H1 (cell line): ENCODE measurements around the gene UNC119. TPM values are rescaled to one million over a fixed set of nuclear protein-coding genes. Genes with fewer than 3 reads are reported as not detected.
A peak's percentile ranks its signal among the peaks of the same experiment; 100 is the strongest.

ENCODE experiments used
- CTCF ChIA-PET: fragments of 300-600 bp; sonication (Branson Sonifier 250); formaldehyde crosslinking; loops from one replicate; lab custom pipeline; 2021; ENCODE audit not compliant: partially characterized antibody; lab: Charles Lee
- POLR2A ChIA-PET: fragments of 300-600 bp; sonication (Branson Sonifier 250); formaldehyde crosslinking; loops from one replicate; lab custom pipeline; 2021; ENCODE audit warnings: inconsistent platforms; ENCODE audit not compliant: partially characterized antibody; lab: Charles Lee
- DNase-seq, 2 experiments: peaks; one replicate each; pipeline versions ENCODE4 v3.0.0 to v3.0.0-alpha.2; 2010 to 2022; ENCODE audit warnings: low spot score in 2 of 2, low read depth in 1 of 2, mixed read lengths in 1 of 2
- FAIRE-seq: peaks from 2 replicates; lab custom pipeline; 2011; peaks lifted over from hg19 to GRCh38; lab: Jason Lieb, UNC
- H2AFZ ChIP-seq: 2 replicates; pipeline ENCODE4 v1.8.1; 2012; ENCODE audit warnings: low read length, inconsistent platforms
- H2AK5ac ChIP-seq: 2 replicates; pipeline ENCODE4 v1.6.1; 2013; ENCODE audit warnings: low read depth, low read length
- H2BK120ac ChIP-seq: replicated peaks from 2 replicates; pipeline ENCODE3; 2013; ENCODE audit warnings: low read depth, low read length, inconsistent platforms
- H2BK12ac ChIP-seq: 2 replicates; pipeline ENCODE4 v1.6.1; 2013; ENCODE audit warnings: low read depth, low read length
- H2BK15ac ChIP-seq: 2 replicates; pipeline ENCODE4 v1.6.1; 2013; ENCODE audit warnings: low read length
- H2BK20ac ChIP-seq: 2 replicates; pipeline ENCODE4 v1.6.1; 2013; ENCODE audit warnings: low read length
- H2BK5ac ChIP-seq: 2 replicates; pipeline ENCODE4 v1.6.1; 2013; ENCODE audit warnings: low read depth, low read length
- H3K14ac ChIP-seq: 2 replicates; pipeline ENCODE4 v1.6.1; 2013; ENCODE audit warnings: inconsistent platforms; ENCODE audit not compliant: insufficient read length
- H3K18ac ChIP-seq: 2 replicates; pipeline ENCODE4 v1.6.1; 2013; ENCODE audit warnings: low read length; ENCODE audit errors: extremely low read depth
- H3K23ac ChIP-seq: 2 replicates; pipeline ENCODE4 v1.6.1; 2013; ENCODE audit warnings: inconsistent platforms; ENCODE audit not compliant: insufficient read length
- H3K23me2 ChIP-seq: 2 replicates; pipeline ENCODE4 v1.6.1; 2013; ENCODE audit warnings: low read depth, low read length
- H3K27ac ChIP-seq: 2 replicates; pipeline ENCODE4 v1.6.1; 2011; ENCODE audit warnings: low read depth, low read length, inconsistent platforms
- H3K27me3 ChIP-seq, 4 experiments: replicated peaks in 1 of 4; 1 replicate in 1 of 4; 2 replicates in 3 of 4; pipeline versions ENCODE4 v1.6.1 to v1.8.1; 2011 to 2013; ENCODE audit warnings: low read length in 3 of 4, mild to moderate bottlenecking in 3 of 4, inconsistent platforms in 2 of 4, mixed read lengths in 2 of 4, moderate library complexity in 1 of 4; ENCODE audit not compliant: control insufficient read depth in 3 of 4, insufficient read depth in 3 of 4; ENCODE audit errors: extremely low read depth in 1 of 4
- H3K36me3 ChIP-seq, 4 experiments: 2 replicates each; pipeline versions ENCODE4 v1.6.1 to v1.8.1; 2011 to 2013; ENCODE audit warnings: mild to moderate bottlenecking in 4 of 4, low read length in 3 of 4, moderate library complexity in 2 of 4, control low read depth in 1 of 4, inconsistent platforms in 1 of 4; ENCODE audit not compliant: insufficient read depth in 4 of 4, control insufficient read depth in 2 of 4
- H3K4ac ChIP-seq: replicated peaks from 2 replicates; pipeline ENCODE3; 2013; ENCODE audit warnings: low read length, low read depth, mixed read lengths, inconsistent platforms; ENCODE audit not compliant: insufficient read length
- H3K4me1 ChIP-seq, 4 experiments: replicated peaks in 1 of 4; 1 replicate in 1 of 4; 2 replicates in 3 of 4; pipeline versions ENCODE4 v1.6.1 to v1.8.1; 2011 to 2013; ENCODE audit warnings: low read length in 3 of 4, inconsistent platforms in 2 of 4, mixed read lengths in 1 of 4; ENCODE audit not compliant: insufficient read depth in 4 of 4, control insufficient read depth in 3 of 4
- H3K4me2 ChIP-seq, 2 experiments: 2 replicates each; pipeline versions ENCODE4 v1.6.1 to v1.8.1; 2011 to 2013; ENCODE audit warnings: low read depth in 2 of 2, low read length in 2 of 2, control low read depth in 1 of 2, inconsistent platforms in 1 of 2, mild to moderate bottlenecking in 1 of 2; ENCODE audit not compliant: insufficient read depth in 1 of 2
- H3K4me3 ChIP-seq, 4 experiments: fragments of 200-600, 300-600 bp in 1 of 4; sonication (generic), shearing (Covaris generic), sonication (Bioruptor Twin) in 1 of 4; 2 replicates each; pipeline versions ENCODE4 v1.5.1 to v1.8.1; 2011 to 2016; ENCODE audit warnings: low read length in 4 of 4, low read depth in 3 of 4, control low read depth in 2 of 4, inconsistent platforms in 2 of 4, mild to moderate bottlenecking in 2 of 4, mixed read lengths in 1 of 4, moderate library complexity in 1 of 4; ENCODE audit not compliant: insufficient read depth in 2 of 4; ENCODE audit errors: extremely low read depth in 1 of 4
- H3K56ac ChIP-seq: replicated peaks from 2 replicates; pipeline ENCODE3; 2013; ENCODE audit warnings: low read depth, mild to moderate bottlenecking, mixed read lengths, low read length, inconsistent platforms; ENCODE audit not compliant: insufficient read length
- H3K79me1 ChIP-seq: 2 replicates; pipeline ENCODE4 v1.6.1; 2013; ENCODE audit warnings: low read depth, low read length, control low read depth
- H3K79me2 ChIP-seq, 2 experiments: 2 replicates each; pipeline versions ENCODE4 v1.6.1 to v1.8.1; 2012 to 2013; ENCODE audit warnings: low read length in 2 of 2, mild to moderate bottlenecking in 2 of 2, inconsistent platforms in 1 of 2; ENCODE audit not compliant: insufficient read depth in 2 of 2, control insufficient read depth in 1 of 2
- H3K9ac ChIP-seq, 4 experiments: replicated peaks in 1 of 4; 1 replicate in 1 of 4; 2 replicates in 3 of 4; pipeline versions ENCODE4 v1.6.1 to v1.8.1; 2011 to 2013; ENCODE audit warnings: low read depth in 3 of 4, low read length in 3 of 4, control low read depth in 2 of 4, mild to moderate bottlenecking in 2 of 4, moderate library complexity in 2 of 4, inconsistent platforms in 1 of 4; ENCODE audit errors: extremely low read depth in 1 of 4
- H3K9me3 ChIP-seq, 2 experiments: 2 replicates each; pipeline versions ENCODE4 v1.6.1 to v1.8.1; 2012 to 2013; ENCODE audit warnings: mild to moderate bottlenecking in 2 of 2, moderate library complexity in 2 of 2, control low read depth in 1 of 2, inconsistent platforms in 1 of 2, low read depth in 1 of 2, low read length in 1 of 2, mixed read lengths in 1 of 2; ENCODE audit not compliant: insufficient read depth in 2 of 2
- H4K20me1 ChIP-seq, 2 experiments: replicated peaks in 1 of 2; 2 replicates each; pipeline versions ENCODE3 to v1.8.1; 2011 to 2013; ENCODE audit warnings: inconsistent platforms in 2 of 2, low read length in 2 of 2, mild to moderate bottlenecking in 1 of 2; ENCODE audit not compliant: insufficient read depth in 2 of 2, control insufficient read depth in 1 of 2
- H4K5ac ChIP-seq: 2 replicates; pipeline ENCODE4 v1.6.1; 2013; ENCODE audit warnings: low read length, low read depth, mixed read lengths, inconsistent platforms; ENCODE audit not compliant: insufficient read length
- H4K8ac ChIP-seq: 2 replicates; pipeline ENCODE4 v1.8.0; 2013; ENCODE audit warnings: mild to moderate bottlenecking, moderate library complexity, low read length, inconsistent platforms; ENCODE audit not compliant: insufficient read depth; ENCODE audit errors: extremely low read depth
- H4K91ac ChIP-seq: replicated peaks from 2 replicates; pipeline ENCODE3; 2013; ENCODE audit warnings: low read length, mixed read lengths, inconsistent platforms; ENCODE audit not compliant: insufficient read length
- CTBP2 ChIP-seq: IDR thresholded peaks from 2 replicates; pipeline ENCODE4 v1.7.0; 2011; ENCODE audit warnings: borderline replicate concordance, mild to moderate bottlenecking, moderate library complexity, mixed read lengths, low read length; ENCODE audit not compliant: insufficient read depth, insufficient read length
- HDAC6 ChIP-seq: IDR thresholded peaks from one replicate; pipeline ENCODE4 v1.7.1; 2012; ENCODE audit warnings: low read depth, mild to moderate bottlenecking, inconsistent platforms, low read length, moderate library complexity
- SRF ChIP-seq: IDR thresholded peaks from 2 replicates; pipeline ENCODE4 v1.6.1; 2011; ENCODE audit warnings: mild to moderate bottlenecking, low read depth, low read length, moderate library complexity
- WGBS, 2 experiments: shearing (Covaris generic) in 1 of 2; methylation state at CpG; one replicate each; pipeline versions ENCODE4 v1.1.6 to v1.1.7; 2013 to 2015; ENCODE audit warnings: low lambda C conversion rate in 2 of 2, mixed read lengths in 2 of 2, inconsistent platforms in 1 of 2, low coverage in 1 of 2, missing lambda C conversion rate in 1 of 2; ENCODE audit not compliant: insufficient replicate concordance in 2 of 2, insufficient coverage in 1 of 2, insufficient read length in 1 of 2; ENCODE audit errors: extremely low coverage in 1 of 2, missing lambda C conversion rate in 1 of 2; 5-methylcytosine and 5-hydroxymethylcytosine counted together
- polyA plus RNA-seq, 7 experiments: library from polyadenylated mRNA; depleted of rRNA in 3 of 7; stranded (reverse) in 5 of 7; unstranded in 2 of 7; fragments of >200 nt in 5 of 7; fragments of 200-250 nt in 2 of 7; gene quantifications; 1 replicate in 5 of 7; 2 replicates in 1 of 7; 4 replicates in 1 of 7; pipeline versions ENCODE4 v1.2.1 to v1.2.3, GENCODE V29; 2011 to 2013; ENCODE audit warnings: missing spikeins in 2 of 7, mixed read lengths in 2 of 7
- total RNA-seq: library from RNA; stranded (reverse); fragmentation: NEBNext Ultra II Directional; extraction: Animal tissue kit (Norgen Biotek cat#: 25700); gene quantifications from 2 replicates; pipeline ENCODE4 v1.2.1, GENCODE V29; 2021

UNC119 gene
- total and polyA plus RNA-seq, 2 of the 8 experiments (the other 6 are each of a cell fraction or from before 2014, with no cell fraction given): 43.5 to 94.4 TPM

GRCh38 chr17:28548417-28549130, 3.9 kb downstream of the UNC119 start:
- no peak overlapping the region for H3K9ac ChIP-seq
- H3K18ac ChIP-seq: no peak overlapping the region
- H3K14ac ChIP-seq: no peak overlapping the region
- H2AFZ ChIP-seq: no peak overlapping the region
- WGBS, 2 experiments: 75% methylated on average over 6 of the region's 6 CpGs; no CpG with 5 or more reads in 1 of the 2 experiments
- H3K23me2 ChIP-seq: peaks cover 7% of the 10 kb centered on the region; the same call in 1 of the 2 replicates
- POLR2A ChIA-PET: interaction anchor here (1.3 kb wide), 1 partner anchor 184 kb away, joined by 3 read pairs; no protein-coding TSS in a partner anchor
- no peak overlapping the region for H4K91ac ChIP-seq
- 0 out of 2 replicates have a peak overlapping the region, but pooled peaks have one; percentile 9 for H4K8ac ChIP-seq
- CTCF ChIA-PET: interaction anchor here (0.7 to 18.4 kb wide), 29 partner anchors 8 to 348 kb away, joined by 3 to 547 read pairs (median 4); partner anchors contain the start of genes ALDOC, FOXN1, PIGS and POLDIP2
- H2AK5ac ChIP-seq: no peak overlapping the region
- H2BK12ac ChIP-seq: no peak overlapping the region
- no peaks in the 10 kb centered on the region; a peak in 1 of 7 replicates for H3K27me3 ChIP-seq
- H3K79me1 ChIP-seq: peaks cover 7% of the 10 kb centered on the region
- H2BK120ac ChIP-seq: no peak overlapping the region
- DNase-seq: no peak
- no peak overlapping the region for H3K27ac ChIP-seq
- peaks cover 0 to 16% (median 7%) of the 10 kb centered on the region in 4 experiments; a peak in 5 of 7 replicates for H3K4me1 ChIP-seq
- no peak for FAIRE-seq
- H4K5ac ChIP-seq: no peak overlapping the region
- H3K4ac ChIP-seq: no peak overlapping the region
- H3K36me3 ChIP-seq: peaks cover 0 to 9% (median 2%) of the 10 kb centered on the region in 4 experiments; a peak in 4 of 8 replicates
- H3K4me3 ChIP-seq: no peak overlapping the region
- H3K56ac ChIP-seq: no peak overlapping the region
- no peak overlapping the region for H2BK20ac ChIP-seq
- no peak overlapping the region for H2BK5ac ChIP-seq
- no peak overlapping the region for H2BK15ac ChIP-seq
- no peak overlapping the region for H3K23ac ChIP-seq
- TF ChIP-seq HDAC6: no peak
- TF ChIP-seq SRF: no peak
- peak; percentile 6 for TF ChIP-seq CTBP2
- H4K20me1 ChIP-seq: peaks cover 2 to 12% of the 10 kb centered on the region in 2 experiments
- no peak overlapping the region for H3K4me2 ChIP-seq
- H3K9me3 ChIP-seq: no peaks in the 10 kb centered on the region
- peaks cover 0 to 10% of the 10 kb centered on the region in 2 experiments; a peak in 1 of 4 replicates for H3K79me2 ChIP-seq
